ENCODE measurements around the gene SND1. TPM values are rescaled to one million over a fixed set of nuclear protein-coding genes. Genes with fewer than 3 reads are reported as not detected.
"Not testable (repeated sequence)": the region's sequence is repeated elsewhere in the genome, so short reads cannot be mapped to it uniquely, and the experiment has no call there.

Gene SND1
- total RNA-seq, 2 experiments from 2014 or later: 132 to 148 TPM

GRCh38 chr7:127895360-127895759 lies 243.4 kb downstream of the SND1 start:
- DNase-seq: no peak
- POLR2A ChIA-PET: no interaction called here
- Mint-ChIP-seq H3K27ac (no peak overlapping the region), H3K36me3 (peaks cover 16% of the 10 kb centered on the region), H3K27me3 (no peaks in the 10 kb centered on the region), H3K4me3 (no peak overlapping the region), H3K4me1 (peaks cover 2% of the 10 kb centered on the region), H3K9me3 (no peaks in the 10 kb centered on the region)
- no peak for ATAC-seq (ENCODE audit: low read depth)

- POLR2A ChIA-PET: no interaction called here
- Mint-ChIP-seq H3K27me3 (no peaks in the 10 kb centered on the region), H3K4me3 (no peak overlapping the region), H3K27ac (no peak overlapping the region), H3K9me3 (no peaks in the 10 kb centered on the region), H3K4me1 (peaks cover 2% of the 10 kb centered on the region), H3K36me3 (peaks cover 16% of the 10 kb centered on the region)
- DNase-seq: no peak
- ATAC-seq (ENCODE audit: low read depth): no peak
These were observed 243.9 kb downstream of the SND1 start for GRCh38 chr7:127895814-127896280.

DNA sequence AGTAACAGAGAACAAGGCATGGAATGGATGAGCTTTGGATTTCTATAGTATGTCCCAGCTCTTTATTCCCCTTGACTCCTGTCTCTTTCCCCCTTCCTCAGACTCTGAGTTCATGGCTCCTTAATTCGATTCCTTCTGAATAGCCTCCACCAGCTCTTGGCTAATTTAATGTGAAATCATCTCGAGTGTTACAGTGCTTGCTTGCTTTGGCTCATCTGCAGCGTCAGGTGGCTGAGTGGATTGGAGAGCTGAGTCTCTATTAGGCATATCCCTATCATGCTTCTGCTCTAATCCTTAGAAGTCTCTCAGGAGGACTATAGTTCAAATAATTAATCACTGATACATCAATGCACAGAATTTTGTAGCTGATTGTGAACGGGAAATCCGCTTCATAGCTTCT lies 244.7 kb downstream of the SND1 start:
- peaks cover 16% of the 10 kb centered on the region for H3K36me3 Mint-ChIP-seq
- POLR2A ChIA-PET: no interaction called here
- H3K27me3 Mint-ChIP-seq: no peaks in the 10 kb centered on the region
- peaks cover 9% of the 10 kb centered on the region for H3K4me1 Mint-ChIP-seq
- no peak overlapping the region for H3K4me3 Mint-ChIP-seq
- ATAC-seq (ENCODE audit: low read depth): no peak
- H3K9me3 Mint-ChIP-seq: no peaks in the 10 kb centered on the region
- DNase-seq: no peak
- H3K27ac Mint-ChIP-seq: no peak overlapping the region

- Mint-ChIP-seq H3K27me3 (no peaks in the 10 kb centered on the region), H3K4me3 (no peak overlapping the region), H3K27ac (no peak overlapping the region), H3K9me3 (no peaks in the 10 kb centered on the region), H3K4me1 (peaks cover 15% of the 10 kb centered on the region), H3K36me3 (peaks cover 9% of the 10 kb centered on the region)
- DNase-seq: no peak
- POLR2A ChIA-PET: no interaction called here
- ATAC-seq (ENCODE audit: low read depth): no peak
These were observed 245.9 kb downstream of the SND1 start for GRCh38 chr7:127897704-127898454.

DNA sequence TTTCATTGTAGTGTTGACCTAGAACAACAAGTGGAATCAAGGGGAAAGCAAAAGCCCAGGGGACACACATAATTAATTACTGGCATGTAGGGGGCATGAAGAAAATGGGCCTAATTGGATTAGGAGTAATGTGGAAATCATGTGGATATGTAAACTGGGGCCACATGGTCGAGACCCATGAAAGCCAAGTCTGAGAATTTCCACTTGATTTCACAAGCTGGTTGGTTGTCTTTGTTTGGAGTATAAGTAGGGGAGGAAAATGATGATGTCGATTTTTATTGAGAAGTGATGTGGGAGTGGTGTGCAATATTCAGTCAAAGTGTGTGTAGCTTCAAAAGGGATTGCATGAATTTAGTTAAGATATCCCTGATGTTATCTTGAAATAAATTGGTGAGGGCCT lies 247.4 kb downstream of the SND1 start:
- no peak for DNase-seq
- H3K4me3 Mint-ChIP-seq: no peak overlapping the region
- H3K27me3 Mint-ChIP-seq: no peaks in the 10 kb centered on the region
- POLR2A ChIA-PET: interaction anchor here (0.6 kb wide), 1 partner anchor 310 kb away, joined by 8 read pairs; no protein-coding TSS in a partner anchor
- H3K4me1 Mint-ChIP-seq: peaks cover 15% of the 10 kb centered on the region
- no peak overlapping the region for H3K27ac Mint-ChIP-seq
- ATAC-seq (ENCODE audit: low read depth): no peak
- H3K36me3 Mint-ChIP-seq: peaks cover 6% of the 10 kb centered on the region
- no peaks in the 10 kb centered on the region for H3K9me3 Mint-ChIP-seq

DNA sequence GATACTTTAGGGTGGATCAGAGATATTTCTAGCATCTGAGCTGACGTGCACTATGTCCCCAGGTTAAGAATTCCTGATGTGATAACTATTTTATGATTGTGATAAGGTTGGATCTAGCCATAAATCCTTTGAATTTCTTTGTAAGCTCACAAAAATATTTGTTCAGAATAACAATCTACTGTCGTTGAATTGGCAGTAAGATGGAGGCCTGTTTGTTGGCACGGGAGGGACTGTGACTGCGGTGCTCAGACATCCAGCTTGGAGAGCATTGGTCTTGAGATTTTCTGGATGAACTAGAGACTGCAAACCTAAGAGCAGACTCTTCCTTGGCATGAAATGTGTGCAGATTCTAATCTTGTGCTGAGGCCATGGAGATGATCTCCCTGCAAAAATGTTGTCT lies 248.1 kb downstream of the SND1 start:
- POLR2A ChIA-PET: interaction anchor here (0.6 kb wide), 1 partner anchor 310 kb away, joined by 8 read pairs; no protein-coding TSS in a partner anchor
- H3K4me1 Mint-ChIP-seq: peaks cover 15% of the 10 kb centered on the region
- H3K36me3 Mint-ChIP-seq: peaks cover 6% of the 10 kb centered on the region
- H3K9me3 Mint-ChIP-seq: no peaks in the 10 kb centered on the region
- DNase-seq: no peak
- no peaks in the 10 kb centered on the region for H3K27me3 Mint-ChIP-seq
- no peak overlapping the region for H3K4me3 Mint-ChIP-seq
- no peak overlapping the region for H3K27ac Mint-ChIP-seq
- ATAC-seq (ENCODE audit: low read depth): no peak

DNA sequence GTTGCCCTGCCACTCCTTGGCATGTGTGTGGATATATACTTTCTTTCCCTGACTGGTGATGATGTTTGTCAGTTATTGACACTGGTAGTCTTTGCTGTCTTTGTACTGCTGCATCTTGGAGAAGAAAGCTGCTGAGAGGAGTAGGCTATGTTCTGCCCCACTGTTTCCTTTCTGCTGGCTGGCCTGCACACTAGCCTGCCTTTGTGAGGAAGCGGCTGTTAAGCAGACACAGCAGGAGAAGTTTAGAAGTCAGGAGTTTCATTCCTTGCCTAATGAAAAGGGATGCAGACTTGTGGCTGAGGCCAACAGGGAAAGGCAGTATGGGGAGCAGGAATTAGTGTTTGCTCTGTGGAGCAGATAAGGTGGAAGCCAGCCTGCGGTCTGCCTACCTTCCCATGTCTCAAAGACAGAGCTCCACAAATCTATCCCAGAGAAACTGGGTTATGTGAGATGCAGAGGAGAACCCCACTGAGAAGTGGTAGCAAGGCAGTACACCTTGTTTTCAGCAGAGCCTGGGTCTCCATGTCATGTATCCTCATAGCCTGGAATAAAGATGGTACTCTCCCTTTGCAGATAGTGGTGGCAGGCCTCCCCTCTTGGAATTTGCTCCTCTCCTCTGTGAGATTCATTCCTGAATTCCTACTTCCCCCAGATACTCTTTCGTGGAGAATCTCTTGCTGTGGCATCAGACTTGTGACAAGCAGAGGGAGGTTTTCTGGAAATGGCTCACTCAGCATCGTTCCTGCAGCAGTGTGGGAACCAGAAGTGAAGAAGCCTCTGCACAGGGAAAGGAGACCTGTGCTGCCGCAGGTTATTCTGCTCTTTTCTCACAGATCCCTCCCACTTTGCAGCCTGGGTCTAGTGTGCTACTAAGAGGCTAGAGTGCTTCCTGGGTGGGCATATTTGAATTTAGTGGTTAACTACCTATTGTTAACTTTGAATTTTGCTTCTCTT lies 249.0 kb downstream of the SND1 start:
- POLR2A ChIA-PET: no interaction called here
- DNase-seq: no peak
- Mint-ChIP-seq H3K27me3 (no peaks in the 10 kb centered on the region), H3K36me3 (peaks cover 6% of the 10 kb centered on the region), H3K27ac (no peak overlapping the region), H3K4me1 (peaks cover 22% of the 10 kb centered on the region), H3K9me3 (no peaks in the 10 kb centered on the region), H3K4me3 (no peak overlapping the region)
- ATAC-seq (ENCODE audit: low read depth): peak; percentile 52

DNA sequence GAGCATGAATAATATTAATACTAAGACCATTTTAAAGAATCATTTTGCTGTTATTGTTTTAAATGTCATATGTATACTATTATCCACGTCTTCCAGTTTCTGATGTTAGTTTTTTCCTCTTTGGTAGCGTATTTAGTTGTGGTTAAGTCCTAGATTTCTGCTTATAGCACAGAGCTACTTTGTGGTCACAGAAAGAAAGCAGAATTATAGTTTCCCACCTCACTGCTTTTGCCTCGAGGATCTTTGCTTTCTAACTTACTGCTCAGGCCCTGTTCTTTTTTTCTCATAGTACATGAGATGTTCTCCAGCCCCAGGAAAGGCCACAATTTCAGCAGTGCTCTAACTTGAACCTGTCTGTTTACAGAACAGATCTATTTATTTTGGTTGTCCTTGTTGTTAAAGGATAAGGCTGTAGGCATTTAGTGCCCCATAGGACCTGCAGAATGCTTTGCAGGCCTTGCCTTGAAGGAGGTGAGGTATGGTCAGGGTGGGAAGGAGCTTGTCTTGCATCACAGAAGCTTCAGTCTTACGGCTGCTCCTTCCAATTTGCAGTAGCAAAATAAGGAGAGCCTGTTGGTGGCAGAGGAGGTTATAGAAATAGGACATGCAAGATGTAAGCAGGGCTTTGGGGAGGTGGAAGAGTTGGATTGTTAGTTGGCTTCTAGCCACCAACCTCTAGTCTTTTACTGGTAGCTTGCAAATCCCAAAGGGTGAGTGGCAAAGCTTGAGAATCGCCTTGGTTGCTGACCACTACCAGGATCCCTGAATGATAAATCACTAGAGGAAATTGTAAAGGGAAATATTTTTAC lies 250.1 kb downstream of the SND1 start:
- Mint-ChIP-seq H3K9me3 (no peaks in the 10 kb centered on the region), H3K36me3 (peaks cover 7% of the 10 kb centered on the region), H3K27me3 (no peaks in the 10 kb centered on the region), H3K4me3 (no peak overlapping the region), H3K27ac (no peak overlapping the region), H3K4me1 (peaks cover 30% of the 10 kb centered on the region)
- no peak for ATAC-seq (ENCODE audit: low read depth)
- POLR2A ChIA-PET: no interaction called here
- DNase-seq: no peak

DNA sequence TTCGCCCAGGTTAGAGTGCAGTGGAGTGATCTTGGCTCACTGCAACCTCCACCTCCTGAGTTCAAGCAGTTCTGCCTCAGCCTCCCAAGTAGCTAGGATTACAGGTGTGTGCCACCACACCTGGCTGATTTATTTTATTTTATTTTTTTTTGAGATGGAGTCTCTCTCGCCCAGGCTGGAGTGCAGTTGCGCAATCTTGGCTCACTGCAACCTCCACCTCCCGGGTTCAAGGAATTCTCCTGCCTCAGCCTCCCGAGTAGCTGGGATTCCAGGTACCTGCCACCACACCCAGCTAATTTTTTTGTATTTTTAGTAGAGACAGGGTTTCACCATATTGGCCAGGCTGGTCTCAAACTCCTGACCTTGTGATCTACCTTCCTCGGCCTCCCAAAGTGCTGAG lies 250.8 kb downstream of the SND1 start:
- not testable (repeated sequence) for H3K27me3 Mint-ChIP-seq; DNase-seq; H3K4me3 Mint-ChIP-seq; H3K9me3 Mint-ChIP-seq; ATAC-seq (ENCODE audit: low read depth); H3K27ac Mint-ChIP-seq
- H3K4me1 Mint-ChIP-seq: peaks cover 35% of the 10 kb centered on the region
- POLR2A ChIA-PET: interaction anchor here (0.6 to 0.7 kb wide), 2 partner anchors 18 to 306 kb away, joined by 3 to 5 read pairs; no protein-coding TSS in a partner anchor
- peaks cover 13% of the 10 kb centered on the region for H3K36me3 Mint-ChIP-seq

DNA sequence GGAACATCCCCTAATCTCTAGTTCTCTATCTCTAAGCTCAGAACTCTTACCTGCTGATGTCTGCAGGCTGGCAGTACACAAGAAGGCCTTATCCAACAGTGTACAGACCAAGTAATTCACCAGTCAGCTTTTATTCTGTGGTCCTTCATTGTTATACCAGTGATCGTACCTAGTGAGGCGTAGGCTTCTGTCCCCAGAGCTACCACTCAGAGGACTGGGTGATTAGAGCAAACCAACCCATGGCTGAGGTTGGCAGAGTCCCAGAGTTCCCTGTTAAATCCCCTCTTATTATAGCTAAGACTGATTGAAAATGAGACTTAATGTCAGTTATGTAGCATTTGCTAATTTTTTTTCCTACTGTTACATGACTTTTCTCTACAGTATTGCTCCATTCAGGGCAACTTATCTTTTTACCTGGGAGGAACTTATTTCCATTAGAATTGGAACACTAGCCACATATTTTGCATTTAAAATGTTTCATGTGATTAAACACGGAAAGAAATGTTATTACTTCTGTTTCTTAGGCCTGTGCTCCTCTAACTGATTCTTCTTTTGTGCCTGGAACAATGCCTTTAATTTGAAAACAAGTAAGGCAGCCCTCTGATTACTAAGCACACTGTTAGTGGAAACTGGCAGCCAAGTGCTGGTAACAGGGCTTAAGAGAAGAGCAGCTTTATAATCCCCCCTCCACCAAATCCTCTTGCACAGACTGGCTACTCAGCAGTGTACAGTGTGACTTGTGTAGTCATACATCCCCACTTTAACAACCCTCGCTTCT lies 252.1 kb downstream of the SND1 start:
- no peak for ATAC-seq (ENCODE audit: low read depth)
- no peak for DNase-seq
- Mint-ChIP-seq H3K4me3 (no peak overlapping the region), H3K27ac (no peak overlapping the region), H3K9me3 (no peaks in the 10 kb centered on the region), H3K4me1 (peaks cover 35% of the 10 kb centered on the region), H3K36me3 (peaks cover 21% of the 10 kb centered on the region), H3K27me3 (no peaks in the 10 kb centered on the region)
- POLR2A ChIA-PET: no interaction called here

- POLR2A ChIA-PET: no interaction called here
- H3K27me3 Mint-ChIP-seq: no peaks in the 10 kb centered on the region
- peaks cover 35% of the 10 kb centered on the region for H3K4me1 Mint-ChIP-seq
- H3K4me3 Mint-ChIP-seq: no peak overlapping the region
- H3K27ac Mint-ChIP-seq: no peak overlapping the region
- H3K9me3 Mint-ChIP-seq: no peaks in the 10 kb centered on the region
- no peak for DNase-seq
- ATAC-seq (ENCODE audit: low read depth): no peak
- peaks cover 18% of the 10 kb centered on the region for H3K36me3 Mint-ChIP-seq
These were observed 252.6 kb downstream of the SND1 start for GRCh38 chr7:127904670-127904985.

GRCh38 chr7:127905021-127905420 lies 253.0 kb downstream of the SND1 start:
- no peak overlapping the region for H3K4me3 Mint-ChIP-seq
- no peak overlapping the region for H3K27ac Mint-ChIP-seq
- ATAC-seq (ENCODE audit: low read depth) (no peak), DNase-seq (no peak)
- POLR2A ChIA-PET: no interaction called here
- no peaks in the 10 kb centered on the region for H3K27me3 Mint-ChIP-seq
- H3K4me1 Mint-ChIP-seq: peaks cover 35% of the 10 kb centered on the region
- no peaks in the 10 kb centered on the region for H3K9me3 Mint-ChIP-seq
- H3K36me3 Mint-ChIP-seq: peaks cover 18% of the 10 kb centered on the region
